ENCODE data around the gene NLRP9. TPM values are rescaled to one million over a fixed set of nuclear protein-coding genes. Genes with fewer than 3 reads are reported as not detected.

Gene NLRP9
- total and polyA plus RNA-seq, 8 donors: 0.08 TPM; not detected in 7

GRCh38 chr19:55694241-55694655 lies 44.0 kb downstream of the NLRP9 start:
- no peaks in the 10 kb centered on the region for H3K4me1 ChIP-seq
- peaks cover 0 to 100% of the 10 kb centered on the region in 2 donors for H3K36me3 ChIP-seq
- no peaks in the 10 kb centered on the region for H3K27me3 ChIP-seq
- no peak overlapping the region for H3K4me3 ChIP-seq
- no peak overlapping the region for H3K27ac ChIP-seq
- ATAC-seq: no peak
- TF ChIP-seq CTCF (IDR thresholded peaks at IDR 0.05): no peak
- intact Hi-C loops (cut with DNase I): no loop called here
- H3K9me3 ChIP-seq: no peaks in the 10 kb centered on the region
- no peak for DNase-seq

- H3K9me3 ChIP-seq: no peaks in the 10 kb centered on the region
- no peaks in the 10 kb centered on the region for H3K27me3 ChIP-seq
- no peaks in the 10 kb centered on the region for H3K4me1 ChIP-seq
- ATAC-seq (no peak), DNase-seq (peak in 2 of 4 donors; percentile 19 to 40)
- H3K4me3 ChIP-seq: no peak overlapping the region
- H3K27ac ChIP-seq: no peak overlapping the region
- peaks cover 0 to 100% of the 10 kb centered on the region in 2 donors for H3K36me3 ChIP-seq
- intact Hi-C loops (cut with DNase I): no loop called here
- no peak for TF ChIP-seq CTCF (IDR thresholded peaks at IDR 0.05)
These were observed 44.7 kb downstream of the NLRP9 start for GRCh38 chr19:55693336-55693974.

GRCh38 chr19:55692681-55693081 lies 45.5 kb downstream of the NLRP9 start:
- peaks cover 0 to 100% of the 10 kb centered on the region in 2 donors for H3K36me3 ChIP-seq
- no peaks in the 10 kb centered on the region for H3K9me3 ChIP-seq
- no peak overlapping the region for H3K27ac ChIP-seq
- ATAC-seq: no peak
- no peak overlapping the region for H3K4me3 ChIP-seq
- no peaks in the 10 kb centered on the region for H3K27me3 ChIP-seq
- intact Hi-C loops (cut with DNase I): no loop called here
- DNase-seq: peak in 2 of 4 donors; percentile 24 to 72
- H3K4me1 ChIP-seq: no peaks in the 10 kb centered on the region
- TF ChIP-seq CTCF (IDR thresholded peaks at IDR 0.05): no peak

GRCh38 chr19:55691561-55692481 lies 46.4 kb downstream of the NLRP9 start:
- no peak overlapping the region for H3K27ac ChIP-seq
- H3K9me3 ChIP-seq: no peaks in the 10 kb centered on the region
- no peaks in the 10 kb centered on the region for H3K27me3 ChIP-seq
- no peak for TF ChIP-seq CTCF (IDR thresholded peaks at IDR 0.05)
- ATAC-seq (no peak), DNase-seq (peak in 2 of 4 donors; percentile 19 to 65)
- H3K4me3 ChIP-seq: no peak overlapping the region
- no peaks in the 10 kb centered on the region for H3K4me1 ChIP-seq
- H3K36me3 ChIP-seq: peaks cover 0 to 100% of the 10 kb centered on the region in 2 donors
- intact Hi-C loops (cut with DNase I): no loop called here
